EL (cell line): Measurements from ENCODE around the gene CD68.
A peak's percentile ranks its signal among the peaks of the same experiment; 100 is the strongest.
"Not testable (repeated sequence)": the region's sequence is repeated elsewhere in the genome, so short reads cannot be mapped to it uniquely, and the experiment has no call there.

Source experiments
- DNase-seq: peaks from one replicate; pipeline ENCODE4 v3.0.0-alpha.2; 2016

The CD68 gene

GRCh38 chr17:7580604-7581575 is 1.5 kb downstream of the CD68 start:
- DNase-seq, result no peak

- no peak for DNase-seq
Measured at GRCh38 chr17:7582396-7583252, 3.2 kb downstream of the CD68 start.

- DNase-seq, result peak; percentile 99
Measured at GRCh38 chr17:7583253-7584109, 4.0 kb downstream of the CD68 start, which contains the start of gene MPDU1. TSS of gene MPDU1 (plus strand) at chr17:7583852. CDS start at chr17:7583863, 11 bp downstream.

- peak; percentile 43 for DNase-seq
Measured at GRCh38 chr17:7586673-7587419, 7.4 kb downstream of the CD68 start.

GRCh38 chr17:7587420-7588151 is 8.1 kb downstream of the CD68 start:
- DNase-seq, result peak; percentile 96

GRCh38 chr17:7588553-7589203 is 9.2 kb downstream of the CD68 start:
- no peak for DNase-seq

GRCh38 chr17:7589204-7589868 is 9.9 kb downstream of the CD68 start:
- peak; percentile 89 for DNase-seq

- peak; percentile 90 for DNase-seq
Measured at GRCh38 chr17:7589891-7590691, 10.7 kb downstream of the CD68 start, which contains the start of gene SOX15. TSS of gene SOX15 (minus strand) at chr17:7590094. CDS start at chr17:7589676, 418 bp downstream.

GRCh38 chr17:7590743-7591142 is 11.3 kb downstream of the CD68 start:
- DNase-seq, result peak; percentile 76

- no peak for DNase-seq
Measured at GRCh38 chr17:7591596-7591995, 12.2 kb downstream of the CD68 start.

- DNase-seq, result no peak
Measured at GRCh38 chr17:7592422-7593021, 13.1 kb downstream of the CD68 start.

GRCh38 chr17:7593296-7593695 is 13.9 kb downstream of the CD68 start:
- no peak for DNase-seq

- DNase-seq, result not testable (repeated sequence)
Measured at GRCh38 chr17:7597561-7597960, 18.1 kb downstream of the CD68 start.

GRCh38 chr17:7606280-7606679 is 26.8 kb downstream of the CD68 start:
- DNase-seq, result no peak

GRCh38 chr17:7610641-7611040 is 31.2 kb downstream of the CD68 start:
- DNase-seq, result no peak

GRCh38 chr17:7611635-7612293 is 32.3 kb downstream of the CD68 start:
- DNase-seq, result no peak

GRCh38 chr17:7612294-7612640 is 32.8 kb downstream of the CD68 start:
- peak; percentile 18 for DNase-seq
